RWPE2 (cell line): ENCODE data around the gene INPP5A.

ENCODE experiments used
- ATAC-seq: fragments of 200-7000 bp; cut with Tn5 transposase; 3 replicates; pipeline ENCODE4 v1.9.1; 2021; ENCODE audit warnings: low read depth
- DNase-seq: peaks from one replicate; pipeline ENCODE4 v3.0.0-alpha.2; 2020; ENCODE audit warnings: low spot score
- H3K27ac ChIP-seq: fragments of 450-650 bp; 2 replicates; pipeline ENCODE4 v1.5.1; 2017; ENCODE audit warnings: mild to moderate bottlenecking; ENCODE audit not compliant: poor library complexity, severe bottlenecking
- H3K27me3 ChIP-seq: fragments of 250-450 bp; sonication (Bioruptor Pico); 2 replicates; pipeline ENCODE4 v1.5.1; 2021; ENCODE audit warnings: mild to moderate bottlenecking, moderate library complexity; ENCODE audit not compliant: insufficient read depth, poor library complexity, severe bottlenecking
- H3K36me3 ChIP-seq: fragments of 250-450 bp; sonication (Bioruptor Pico); 2 replicates; pipeline ENCODE4 v1.5.1; 2020; ENCODE audit warnings: low read depth, mild to moderate bottlenecking, moderate library complexity
- H3K4me1 ChIP-seq: fragments of 250-450 bp; sonication (Bioruptor Pico); 2 replicates; pipeline ENCODE4 v1.5.1; 2021; ENCODE audit warnings: mild to moderate bottlenecking, moderate library complexity; ENCODE audit not compliant: insufficient read depth, poor library complexity, severe bottlenecking
- H3K4me3 ChIP-seq: fragments of 250-450 bp; sonication (Bioruptor Pico); 2 replicates; pipeline ENCODE4 v1.5.1; 2021; ENCODE audit warnings: mild to moderate bottlenecking, moderate library complexity; ENCODE audit not compliant: severe bottlenecking
- H3K9me3 ChIP-seq: fragments of 250-450 bp; sonication (Bioruptor Pico); 2 replicates; pipeline ENCODE4 v1.5.1; 2021; ENCODE audit warnings: mild to moderate bottlenecking, moderate library complexity; ENCODE audit not compliant: severe bottlenecking
- CTCF ChIP-seq: fragments of 450-650 bp; IDR thresholded peaks from one replicate; pipeline ENCODE4 v1.5.1; 2017; ENCODE audit warnings: mild to moderate bottlenecking, moderate library complexity; ENCODE audit not compliant: poor library complexity, severe bottlenecking

INPP5A gene

GRCh38 chr10:132699411-132700155 is 162.0 kb downstream of the INPP5A start:
- H3K27me3 ChIP-seq = no peaks in the 10 kb centered on the region
- H3K9me3 ChIP-seq = no peaks in the 10 kb centered on the region
- TF ChIP-seq CTCF = no peak
- H3K4me1 ChIP-seq = peaks cover 6% of the 10 kb centered on the region
- DNase-seq (peak; percentile 60), ATAC-seq (no peak)
- no peak overlapping the region for H3K27ac ChIP-seq
- no peak overlapping the region for H3K4me3 ChIP-seq
- peaks cover 3% of the 10 kb centered on the region; the same call in 1 of the 2 replicates for H3K36me3 ChIP-seq

GRCh38 chr10:132700156-132701098 is 162.8 kb downstream of the INPP5A start:
- H3K27ac ChIP-seq = no peak overlapping the region
- H3K4me3 ChIP-seq = no peak overlapping the region
- peaks cover 6% of the 10 kb centered on the region for H3K4me1 ChIP-seq
- TF ChIP-seq CTCF = no peak
- DNase-seq = peak; percentile 33
- ATAC-seq = no peak
- no peaks in the 10 kb centered on the region for H3K9me3 ChIP-seq
- peaks cover 3% of the 10 kb centered on the region for H3K36me3 ChIP-seq
- H3K27me3 ChIP-seq = no peaks in the 10 kb centered on the region

- no peak overlapping the region for H3K4me3 ChIP-seq
- peaks cover 6% of the 10 kb centered on the region for H3K4me1 ChIP-seq
- TF ChIP-seq CTCF = no peak
- H3K27ac ChIP-seq = no peak overlapping the region
- peaks cover 11% of the 10 kb centered on the region for H3K36me3 ChIP-seq
- no peaks in the 10 kb centered on the region for H3K27me3 ChIP-seq
- ATAC-seq = no peak
- H3K9me3 ChIP-seq = peaks cover 3% of the 10 kb centered on the region
- DNase-seq = peak; percentile 47
These were observed 163.7 kb downstream of the INPP5A start for GRCh38 chr10:132701099-132701845.

GRCh38 chr10:132701846-132702190 is 164.2 kb downstream of the INPP5A start:
- H3K4me3 ChIP-seq = no peak overlapping the region
- H3K4me1 ChIP-seq = peaks cover 6% of the 10 kb centered on the region
- no peaks in the 10 kb centered on the region for H3K27me3 ChIP-seq
- H3K9me3 ChIP-seq = peaks cover 3% of the 10 kb centered on the region
- no peak overlapping the region for H3K27ac ChIP-seq
- DNase-seq (peak; percentile 41), ATAC-seq (no peak)
- TF ChIP-seq CTCF = no peak
- H3K36me3 ChIP-seq = peaks cover 11% of the 10 kb centered on the region
